ENCODE data around the gene GNAT1.

GNAT1 gene

GRCh38 chr3:50190936-50191660 is at the start of gene GNAT1:
Gene GNAT1 (plus strand): TSS chr3:50191610. CDS start chr3:50191726, 116 bp downstream.
- TF ChIP-seq CTCF (IDR thresholded peaks at IDR 0.05): no peak

GRCh38 chr3:50146316-50146901 is 45.0 kb upstream of the GNAT1 start:
- no peak for TF ChIP-seq CTCF (IDR thresholded peaks at IDR 0.05)

GRCh38 chr3:50147016-50147415 is 44.4 kb upstream of the GNAT1 start:
- no peak for TF ChIP-seq CTCF (IDR thresholded peaks at IDR 0.05)

- TF ChIP-seq CTCF (IDR thresholded peaks at IDR 0.05): no peak
Measured at GRCh38 chr3:50147447-50147846, 44.0 kb upstream of the GNAT1 start.

GRCh38 chr3:50147861-50148260 is 43.5 kb upstream of the GNAT1 start:
- TF ChIP-seq CTCF (IDR thresholded peaks at IDR 0.05): no peak

- TF ChIP-seq CTCF (IDR thresholded peaks at IDR 0.05): no peak
Measured at GRCh38 chr3:50150404-50150750, 41.0 kb upstream of the GNAT1 start.

- TF ChIP-seq CTCF (IDR thresholded peaks at IDR 0.05): no peak
Measured at GRCh38 chr3:50150863-50151686, 40.3 kb upstream of the GNAT1 start.

Data from LNCAP (cell line).